ENCODE measurements around the gene S100A7A.
A peak's percentile ranks its signal among the peaks of the same experiment; 100 is the strongest.

The S100A7A gene

DNA sequence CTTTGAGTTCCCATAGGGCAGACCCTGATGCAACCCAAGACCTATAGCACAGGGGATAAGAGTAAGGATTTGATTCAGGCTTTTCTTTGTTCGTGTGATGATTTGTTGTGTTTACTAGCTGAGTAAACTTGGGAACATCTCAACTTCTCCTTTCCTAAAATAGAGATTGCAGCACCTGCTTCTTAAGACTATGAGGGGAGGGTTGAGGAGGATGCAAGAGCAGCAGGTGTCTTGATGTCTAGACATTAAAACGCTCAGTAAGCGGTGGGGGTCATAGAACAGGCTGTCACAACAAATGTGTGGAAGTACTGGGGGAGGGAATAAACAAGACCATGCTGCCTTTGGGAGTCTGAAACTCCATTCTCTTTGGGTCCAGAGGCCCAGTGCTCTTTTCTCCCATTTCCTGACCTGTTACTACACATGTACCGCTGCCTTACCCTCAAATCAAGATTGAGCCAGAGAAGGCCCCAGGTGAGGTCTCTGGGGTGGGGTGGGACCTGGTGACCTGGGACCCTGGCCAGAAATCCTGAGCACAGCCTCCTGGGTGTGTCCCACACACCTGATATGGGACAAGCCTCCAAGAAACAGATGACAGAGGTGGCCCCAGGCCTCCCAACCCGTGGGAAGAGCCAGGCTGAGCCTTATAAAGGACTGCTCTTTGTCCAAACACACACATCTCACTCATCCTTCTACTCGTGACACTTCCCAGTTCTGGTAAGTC is at the start of gene S100A7A:
Gene S100A7A, plus strand, starts transcription at position 671 of the 721 bp plus-strand sequence. CDS start 1,563 bp downstream, outside the sequence.
- no peak for DNase-seq (ENCODE audit: low read depth)

GRCh38 chr1:153367090-153367489 is 49.2 kb upstream of the S100A7A start:
- DNase-seq (ENCODE audit: low read depth) = no peak

- no peak for DNase-seq (ENCODE audit: low read depth)
Measured at GRCh38 chr1:153368495-153368894, 47.8 kb upstream of the S100A7A start.

GRCh38 chr1:153370146-153370545 is 46.2 kb upstream of the S100A7A start:
- DNase-seq (ENCODE audit: low read depth) = no peak

GRCh38 chr1:153371231-153371630 is 45.1 kb upstream of the S100A7A start:
- no peak for DNase-seq (ENCODE audit: low read depth)

GRCh38 chr1:153372571-153372970 is 43.7 kb upstream of the S100A7A start:
- no peak for DNase-seq (ENCODE audit: low read depth)

DNA sequence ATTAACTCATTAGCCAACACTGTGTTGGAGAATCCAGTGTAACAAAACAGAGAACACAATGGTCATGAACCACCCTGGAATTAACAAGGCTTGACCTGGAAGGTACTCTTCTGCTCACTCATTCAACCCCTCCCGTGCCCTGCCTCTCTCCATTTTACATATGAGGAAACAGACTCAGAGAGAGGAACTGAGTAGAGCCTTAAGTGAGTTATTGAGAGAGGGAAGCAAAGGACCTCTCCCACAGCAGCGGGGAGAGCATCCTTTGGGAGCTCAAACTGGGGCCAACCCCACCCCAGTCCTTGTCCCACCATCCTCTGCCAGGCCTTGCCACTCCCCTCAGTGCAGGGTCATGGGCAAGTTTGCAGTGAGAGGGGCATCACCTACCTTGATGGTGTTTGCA is 42.2 kb upstream of the S100A7A start:
- no peak for DNase-seq (ENCODE audit: low read depth)

- peak; percentile 79 for DNase-seq (ENCODE audit: low read depth)
Measured at GRCh38 chr1:153375511-153375910, 40.8 kb upstream of the S100A7A start, which contains the start of gene S100A12. Gene S100A12, minus strand, starts transcription at chr1:153375621. Its CDS starts 1,029 bp downstream, at chr1:153374592.

GRCh38 chr1:153379591-153379990 is 36.7 kb upstream of the S100A7A start:
- DNase-seq (ENCODE audit: low read depth) = no peak

DNA sequence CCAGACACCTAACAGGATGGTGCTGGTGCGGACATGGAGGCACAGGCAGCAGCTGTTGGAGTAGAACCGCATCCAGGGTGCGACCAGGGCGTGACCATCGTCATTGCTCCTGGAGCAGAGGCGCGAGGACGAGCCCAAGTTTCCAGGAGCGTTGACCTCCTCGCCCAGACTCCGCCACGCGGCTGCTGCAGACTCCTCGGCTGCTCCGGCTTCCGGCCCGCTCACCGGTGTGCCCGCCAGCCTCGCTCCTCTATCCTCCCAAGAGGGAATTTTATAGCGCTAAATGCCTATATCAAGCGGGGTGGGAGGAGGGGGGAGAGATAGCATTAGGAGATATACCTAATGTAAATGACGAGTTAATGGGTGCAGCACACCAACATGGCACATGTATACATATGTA is 35.6 kb upstream of the S100A7A start:
- no peak for DNase-seq (ENCODE audit: low read depth)

DNA sequence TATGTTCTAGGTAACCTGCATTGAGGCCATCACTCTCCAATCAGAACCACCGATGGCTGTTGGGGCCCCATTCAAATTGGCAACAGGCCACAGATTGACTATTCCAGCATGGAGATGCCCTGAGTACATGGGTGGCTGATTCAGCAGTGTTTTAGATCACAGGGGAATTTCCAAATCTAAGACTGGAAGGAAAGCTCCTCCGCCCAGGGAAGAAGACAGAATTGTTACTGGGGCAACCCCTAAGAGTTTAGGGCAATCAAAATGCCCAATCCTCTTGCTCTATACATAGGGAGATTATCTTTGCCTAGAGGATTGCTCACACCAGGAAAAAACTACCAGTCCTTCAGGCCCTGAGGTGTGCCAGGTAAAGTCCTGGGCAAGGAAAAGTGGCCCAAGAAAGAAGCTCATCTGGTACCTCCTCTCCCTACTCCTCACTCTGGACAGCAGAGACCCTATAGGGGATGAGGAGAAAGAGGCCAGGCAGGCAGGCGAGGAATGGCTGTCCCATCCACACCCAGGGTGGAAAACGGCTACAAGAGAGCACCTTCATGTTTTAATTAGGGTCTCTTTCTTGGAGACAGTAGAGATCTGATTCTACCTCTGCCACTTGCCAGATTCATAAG is 31.3 kb upstream of the S100A7A start:
- no peak for DNase-seq (ENCODE audit: low read depth)

GRCh38 chr1:153386500-153386901 is 29.8 kb upstream of the S100A7A start:
- DNase-seq (ENCODE audit: low read depth) = no peak

GRCh38 chr1:153387001-153387400 is 29.3 kb upstream of the S100A7A start:
- DNase-seq (ENCODE audit: low read depth) = no peak

DNA sequence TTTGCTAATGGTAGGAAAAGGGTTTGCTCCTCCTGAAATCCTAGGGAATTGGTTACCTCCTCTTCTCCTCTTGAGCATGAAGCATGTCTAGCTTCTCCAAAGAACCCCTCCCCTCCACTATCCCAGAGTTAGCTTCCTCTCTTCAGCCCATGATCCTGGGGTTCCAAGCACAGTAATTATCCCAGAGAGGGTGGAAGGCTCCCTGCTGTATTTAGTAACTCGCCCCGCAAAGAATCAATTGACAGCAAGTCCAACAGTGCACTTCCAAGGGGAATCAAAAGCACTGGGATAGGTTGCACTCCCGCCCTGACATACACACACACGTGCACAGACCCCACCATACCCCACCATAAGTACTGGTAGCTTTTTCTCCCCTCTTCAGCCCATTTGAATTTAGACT is 28.5 kb upstream of the S100A7A start:
- DNase-seq (ENCODE audit: low read depth) = no peak

GRCh38 chr1:153389401-153389800 is 26.9 kb upstream of the S100A7A start:
- DNase-seq (ENCODE audit: low read depth) = no peak

DNA sequence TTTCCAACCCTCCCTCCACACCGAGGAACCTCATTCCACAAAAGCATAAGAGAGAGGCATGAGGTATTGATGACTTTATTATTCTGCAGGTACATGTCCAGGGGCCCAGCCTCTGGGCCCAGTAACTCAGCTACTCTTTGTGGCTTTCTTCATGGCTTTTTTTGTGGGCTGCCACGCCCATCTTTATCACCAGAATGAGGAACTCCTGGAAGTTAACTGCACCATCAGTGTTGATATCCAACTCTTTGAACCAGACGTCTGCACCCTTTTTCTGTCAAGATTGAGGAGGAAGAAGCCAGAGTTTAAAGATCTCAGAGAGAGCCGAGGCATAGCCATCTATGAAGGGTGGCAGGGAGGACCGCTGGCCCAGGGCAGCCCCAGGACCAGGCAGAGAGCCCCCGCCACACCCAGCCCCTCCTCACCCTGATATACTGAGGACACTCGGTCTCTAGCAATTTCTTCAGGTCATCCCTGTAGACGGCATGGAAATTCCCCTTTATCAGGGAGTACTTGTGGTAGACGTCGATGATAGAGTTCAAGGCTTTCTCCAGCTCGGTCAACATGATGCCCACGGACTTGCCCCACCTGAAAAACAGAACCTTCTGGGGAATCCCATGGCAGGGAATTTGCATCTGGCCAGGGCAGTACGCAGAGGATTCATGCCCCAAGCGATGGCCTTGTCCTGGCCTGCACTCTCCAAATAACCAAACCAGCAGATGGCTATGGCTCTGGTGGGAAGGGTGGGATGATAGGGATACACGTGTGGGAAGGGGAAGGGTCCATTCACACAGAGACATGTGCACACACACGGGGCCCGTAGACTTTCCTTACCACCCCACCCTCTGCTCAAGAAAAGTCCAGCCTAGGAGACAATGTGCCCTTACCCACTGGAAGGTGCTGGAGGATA is 26.1 kb upstream of the S100A7A start:
- DNase-seq (ENCODE audit: low read depth) = no peak

- no peak for DNase-seq (ENCODE audit: low read depth)
Measured at GRCh38 chr1:153390938-153391710, 25.2 kb upstream of the S100A7A start, which contains the start of gene S100A8. Gene S100A8, minus strand, starts transcription at chr1:153391073. Its CDS starts 538 bp downstream, at chr1:153390535.

- no peak for DNase-seq (ENCODE audit: low read depth)
Measured at GRCh38 chr1:153392258-153392657, 24.1 kb upstream of the S100A7A start.

- no peak for DNase-seq (ENCODE audit: low read depth)
Measured at GRCh38 chr1:153392822-153393221, 23.5 kb upstream of the S100A7A start.

DNA sequence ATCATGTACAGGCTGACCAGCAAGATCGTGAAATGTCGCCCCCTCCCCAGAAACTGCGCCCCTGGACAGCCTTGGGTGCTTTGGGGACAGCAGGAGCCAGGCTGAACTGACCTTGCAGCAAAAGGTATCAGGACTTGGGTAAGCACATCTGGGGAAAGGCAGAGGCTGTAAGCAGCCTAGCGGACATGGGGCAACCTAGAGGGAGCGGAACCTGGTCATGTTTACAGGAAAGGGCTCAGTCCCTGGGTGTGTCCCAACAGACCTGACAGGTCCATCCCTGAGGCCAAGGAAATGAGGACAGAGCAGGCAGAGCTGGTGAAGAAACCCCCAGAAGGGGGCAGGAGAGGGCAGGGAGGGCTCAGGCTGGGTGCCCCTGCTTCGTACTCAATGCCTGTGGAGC is 22.4 kb upstream of the S100A7A start:
- no peak for DNase-seq (ENCODE audit: low read depth)

GRCh38 chr1:153394391-153394790 is 21.9 kb upstream of the S100A7A start:
- DNase-seq (ENCODE audit: low read depth) = no peak

All from non-pigmented ciliary epithelial cell (primary cell).